Fibroblast of the conjunctiva (primary cell): Measurements from ENCODE around the gene STK16.
"Not testable (repeated sequence)": the region's sequence is repeated elsewhere in the genome, so short reads cannot be mapped to it uniquely, and the experiment has no call there.

Source experiments
- DNase-seq: peaks from one replicate; pipeline ENCODE4 v3.0.0-alpha.2; 2010; ENCODE audit warnings: low read depth

The STK16 gene

DNA sequence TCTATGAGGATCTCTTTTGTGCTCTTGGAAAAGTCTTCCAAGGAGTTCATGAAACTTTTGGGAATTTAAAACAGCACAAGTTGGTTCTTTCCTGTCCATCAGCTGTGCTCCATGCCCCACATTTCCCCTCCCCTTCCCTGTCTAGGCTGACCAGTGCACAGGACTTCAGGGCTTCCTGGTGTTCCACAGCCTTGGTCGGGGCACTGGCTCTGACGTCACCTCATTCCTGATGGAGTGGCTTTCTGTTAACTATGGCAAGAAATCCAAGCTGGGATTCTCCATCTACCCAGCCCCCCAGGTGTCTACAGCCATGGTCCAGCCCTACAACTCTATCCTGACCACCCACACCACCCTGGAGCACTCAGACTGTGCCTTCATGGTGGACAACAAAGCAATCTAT is 25.7 kb downstream of the STK16 start:
- no peak for DNase-seq

- no peak for DNase-seq
Observed at GRCh38 chr2:219272356-219272755, 27.1 kb downstream of the STK16 start.

- DNase-seq, result no peak
Observed at GRCh38 chr2:219272995-219273394, 27.7 kb downstream of the STK16 start.

GRCh38 chr2:219273937-219274336 is 28.7 kb downstream of the STK16 start:
- no peak for DNase-seq

DNA sequence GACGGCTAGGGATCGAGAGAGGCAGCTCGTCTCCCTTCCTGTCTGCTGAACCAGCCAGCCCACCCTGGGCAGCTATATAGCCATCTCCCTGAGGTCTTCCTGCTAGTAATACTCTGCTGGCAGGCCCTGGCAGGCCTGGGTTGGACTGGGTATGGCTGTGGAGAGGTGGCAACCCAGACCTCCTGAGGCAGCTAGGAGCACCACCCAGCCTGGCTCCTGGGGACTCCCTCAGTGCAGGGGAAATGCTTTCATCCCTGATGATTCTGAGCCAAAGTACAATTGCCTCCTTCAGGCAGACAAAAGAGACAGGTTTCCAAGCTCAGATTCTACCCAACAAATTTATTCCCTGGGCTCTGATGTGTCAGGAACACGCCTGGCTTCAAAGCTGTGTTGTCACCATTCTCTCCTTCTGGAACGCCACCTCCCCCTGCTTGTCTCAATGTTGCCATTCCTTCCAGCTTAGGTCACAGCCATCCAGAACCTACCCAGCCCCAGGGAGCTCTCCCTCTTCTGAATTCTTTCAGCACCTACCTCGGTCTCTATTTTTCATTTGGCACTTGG is 29.2 kb downstream of the STK16 start:
- peak; percentile 14 for DNase-seq

GRCh38 chr2:219277703-219278654 is 32.7 kb downstream of the STK16 start:
- DNase-seq, result peak; percentile 51

DNA sequence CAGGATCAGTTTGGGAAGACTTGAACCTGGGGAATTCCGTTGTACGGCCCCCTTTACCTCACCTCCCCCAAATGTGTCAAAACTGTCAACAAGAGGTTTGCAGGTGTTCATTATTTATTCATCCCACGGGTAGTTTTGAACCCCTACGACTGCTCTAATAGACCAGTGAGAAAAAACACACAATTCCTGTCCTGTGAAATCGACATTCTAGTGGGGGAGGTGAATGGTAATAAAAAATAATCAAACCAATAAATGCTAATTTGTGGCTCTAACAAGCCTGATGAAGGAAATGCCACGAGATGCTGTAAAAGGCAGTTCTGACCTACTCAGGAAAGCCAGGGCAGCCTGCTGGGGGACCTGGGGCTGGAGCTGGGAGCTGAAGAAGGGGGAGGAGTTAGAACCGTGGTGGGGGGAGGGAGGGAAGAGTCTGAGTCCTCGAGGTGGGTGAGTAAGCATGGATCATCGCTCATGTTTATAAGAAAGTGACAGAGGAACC is 33.4 kb downstream of the STK16 start:
- DNase-seq, result no peak

DNA sequence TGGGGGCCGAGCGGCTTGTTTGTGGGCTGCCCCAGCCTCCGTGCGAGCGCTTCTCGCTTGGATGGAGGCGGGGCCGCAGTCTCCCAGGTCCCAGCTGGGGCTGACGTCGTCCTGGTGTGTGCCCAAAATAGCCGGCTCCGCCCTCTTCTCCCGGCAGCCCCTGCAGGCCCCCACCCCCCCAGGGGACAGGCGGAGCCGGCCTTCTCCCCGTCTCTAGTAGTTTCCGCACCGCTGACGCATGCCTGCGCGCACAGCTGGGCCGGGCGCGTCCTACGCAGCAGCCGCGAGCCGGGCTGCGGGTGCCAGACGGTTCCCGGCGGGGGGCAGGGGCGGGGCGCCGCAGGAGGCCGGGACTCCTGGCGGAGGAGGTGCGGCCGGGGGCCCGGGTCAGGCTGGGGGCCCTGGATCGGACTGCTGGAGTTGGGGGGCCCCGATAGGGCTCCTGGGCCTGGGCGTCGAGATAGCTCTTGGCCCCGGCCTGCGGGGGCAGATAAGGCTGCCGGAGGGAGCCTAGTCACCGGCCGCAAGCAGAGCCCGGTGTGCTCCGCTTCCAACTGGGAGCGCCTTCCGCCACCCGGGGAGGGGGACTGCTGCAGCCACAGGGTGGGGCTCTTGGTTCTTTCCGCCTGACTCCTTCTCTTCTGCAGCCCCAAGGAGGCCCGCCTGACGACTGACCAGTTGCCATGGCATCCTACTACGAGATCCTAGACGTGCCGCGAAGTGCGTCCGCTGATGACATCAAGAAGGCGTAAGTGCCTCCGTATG is 34.1 kb downstream of the STK16 start, which contains the start of gene DNAJB2:
Gene DNAJB2 (plus strand): TSS at position 216 of the 765 bp plus-strand sequence. CDS start 468 bp downstream, at position 684.
- DNase-seq, result peak; percentile 97

GRCh38 chr2:219279916-219280516 is 34.7 kb downstream of the STK16 start:
- DNase-seq, result no peak

DNA sequence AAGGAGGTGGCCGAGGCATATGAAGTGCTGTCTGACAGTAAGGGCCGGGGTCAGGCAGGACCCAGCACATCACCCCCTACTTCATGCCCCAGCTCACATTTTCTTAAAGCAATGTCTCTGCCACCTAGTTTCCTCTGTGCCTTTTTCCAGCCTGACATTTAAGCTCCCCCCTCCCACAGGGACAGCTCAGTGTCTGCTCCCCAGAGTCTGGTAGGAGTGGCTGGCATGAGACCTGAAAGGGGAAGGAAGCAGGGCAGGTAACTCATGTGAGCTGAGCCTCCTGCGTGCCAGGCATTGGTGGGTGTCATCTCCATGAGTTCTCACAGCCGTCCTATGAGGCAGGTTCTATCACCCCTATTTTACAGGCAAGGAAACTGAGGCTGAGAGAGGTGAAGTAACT is 35.4 kb downstream of the STK16 start:
- DNase-seq, result no peak

GRCh38 chr2:219281588-219281987 is 36.3 kb downstream of the STK16 start:
- no peak for DNase-seq

GRCh38 chr2:219282375-219282774 is 37.1 kb downstream of the STK16 start:
- DNase-seq, result no peak

- no peak for DNase-seq
Observed at GRCh38 chr2:219282943-219283581, 37.8 kb downstream of the STK16 start.

GRCh38 chr2:219284501-219285372 is 39.5 kb downstream of the STK16 start:
- DNase-seq, result no peak

DNA sequence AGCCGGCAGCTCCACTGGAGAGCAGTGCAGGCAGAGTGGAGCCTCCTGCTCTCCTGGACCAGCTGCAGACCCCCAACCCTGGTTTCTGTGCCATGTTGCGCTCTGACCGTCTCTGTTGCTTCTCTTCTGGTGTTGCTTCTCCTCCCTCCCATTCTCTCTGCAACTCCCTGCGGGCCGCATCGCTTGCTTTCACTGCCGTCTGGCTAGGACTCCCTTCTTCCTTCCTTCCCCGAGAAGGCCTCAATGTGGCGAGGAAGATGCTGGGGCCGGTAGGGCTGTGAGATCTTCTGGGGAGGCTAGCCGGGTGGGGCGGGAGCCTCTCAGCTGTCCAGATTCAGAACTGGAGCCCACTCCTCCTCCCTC is 40.1 kb downstream of the STK16 start:
- DNase-seq, result no peak

DNA sequence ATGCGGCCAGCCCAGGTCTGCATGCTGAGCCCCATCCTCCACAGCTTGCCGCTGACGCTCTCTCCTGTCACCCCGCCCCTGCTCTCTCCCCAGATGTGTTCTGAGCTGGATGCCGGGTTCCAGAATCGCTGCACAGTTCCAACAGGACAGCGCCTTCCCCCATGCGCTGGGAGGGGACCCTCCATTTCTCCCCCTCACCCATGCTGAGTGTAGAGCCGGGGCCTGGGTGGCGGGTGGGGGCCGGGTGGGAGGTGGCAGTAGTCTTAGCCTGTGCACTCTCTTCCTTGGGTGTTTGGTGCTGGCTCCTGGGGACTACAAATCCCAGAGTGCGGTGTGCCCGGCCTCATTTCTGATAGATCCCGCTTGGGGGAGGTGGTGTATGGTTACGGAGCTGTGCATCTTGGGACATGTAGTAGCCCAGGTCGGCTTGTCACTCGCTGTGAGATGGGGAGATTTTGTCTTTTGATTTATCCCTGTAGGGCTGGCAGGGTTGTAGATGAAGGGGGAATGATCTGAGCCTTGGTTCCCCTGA is 40.7 kb downstream of the STK16 start:
- DNase-seq, result peak; percentile 72

GRCh38 chr2:219286436-219287115 is 41.3 kb downstream of the STK16 start:
- peak; percentile 17 for DNase-seq

DNA sequence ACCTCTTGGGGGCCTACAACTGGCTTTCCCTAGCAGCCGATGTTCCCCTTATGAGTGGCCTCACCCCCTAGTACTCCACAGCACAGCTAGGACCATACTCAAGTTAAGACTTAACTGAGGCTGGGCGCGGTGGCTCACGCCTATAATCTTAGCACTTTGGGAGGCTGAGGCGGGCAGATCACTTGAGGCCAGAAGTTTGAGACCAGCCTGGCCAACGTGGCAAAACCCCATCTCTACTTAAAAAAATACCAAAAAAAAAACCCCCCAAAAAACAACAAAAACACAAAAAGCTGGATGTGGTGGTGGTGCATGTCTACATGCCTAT is 41.8 kb downstream of the STK16 start:
- DNase-seq, result not testable (repeated sequence)

DNA sequence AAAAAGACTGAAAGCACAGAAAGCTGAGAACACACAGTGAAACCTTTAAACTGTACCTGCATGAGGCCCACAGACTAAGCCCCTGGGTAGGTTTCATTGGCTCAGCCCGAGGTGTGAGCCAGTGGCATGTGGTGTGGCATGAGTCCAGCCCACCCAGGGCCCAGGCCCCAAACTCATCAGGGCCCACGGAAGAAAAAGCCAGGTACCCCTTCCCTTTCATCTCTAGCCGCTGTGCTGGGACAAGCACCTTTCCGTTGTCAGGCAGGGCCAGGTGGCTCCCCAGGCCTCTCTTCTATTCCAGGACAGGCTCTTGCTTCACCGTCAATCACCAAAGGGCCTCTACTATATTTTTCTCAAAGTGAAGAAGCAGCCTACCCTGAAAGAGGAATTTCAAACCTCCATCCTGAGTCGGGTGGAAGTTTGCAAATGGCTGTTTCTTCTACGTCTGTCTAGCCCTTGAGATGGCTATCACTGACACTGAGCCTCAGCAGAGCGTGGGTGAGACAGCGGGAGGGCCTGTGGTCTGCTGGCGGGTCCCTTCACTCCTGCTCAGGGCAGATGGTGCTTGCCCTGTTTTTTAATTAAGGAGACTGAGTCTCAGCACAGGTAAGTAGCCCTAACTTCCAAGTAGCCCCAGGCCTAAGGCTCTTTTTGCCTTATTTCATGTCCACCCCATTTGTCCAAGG is 42.4 kb downstream of the STK16 start:
- DNase-seq, result no peak
